Measurements from ENCODE around the gene FOXO4. TPM values are rescaled to one million over a fixed set of nuclear protein-coding genes. Genes with fewer than 3 reads are reported as not detected.

Gene FOXO4
- total and polyA plus RNA-seq, 2 donors from 2014 or later: 13.1 to 18.6 TPM

DNA sequence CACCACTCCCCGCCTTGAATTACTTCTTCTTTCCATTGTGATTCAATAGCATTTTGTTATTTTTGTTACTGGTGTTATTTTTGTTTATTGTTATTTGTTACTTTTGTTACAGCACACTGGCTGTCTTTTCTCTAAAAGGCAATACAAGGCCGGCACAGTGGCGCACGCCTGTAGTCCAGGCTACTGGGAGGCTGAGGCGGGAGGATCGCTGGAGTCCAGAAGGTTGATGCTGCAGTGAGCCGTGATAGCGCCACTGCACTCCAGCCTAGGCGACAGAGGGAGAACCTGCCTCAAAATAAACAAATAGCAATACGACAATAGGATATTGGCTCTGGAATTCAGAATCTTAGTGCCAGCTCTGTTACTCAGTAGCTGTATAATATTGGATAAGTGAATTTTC is 21.7 kb downstream of the FOXO4 start:
- DNase-seq (no peak), FAIRE-seq (no peak)
- TF ChIP-seq, protein P1, sequence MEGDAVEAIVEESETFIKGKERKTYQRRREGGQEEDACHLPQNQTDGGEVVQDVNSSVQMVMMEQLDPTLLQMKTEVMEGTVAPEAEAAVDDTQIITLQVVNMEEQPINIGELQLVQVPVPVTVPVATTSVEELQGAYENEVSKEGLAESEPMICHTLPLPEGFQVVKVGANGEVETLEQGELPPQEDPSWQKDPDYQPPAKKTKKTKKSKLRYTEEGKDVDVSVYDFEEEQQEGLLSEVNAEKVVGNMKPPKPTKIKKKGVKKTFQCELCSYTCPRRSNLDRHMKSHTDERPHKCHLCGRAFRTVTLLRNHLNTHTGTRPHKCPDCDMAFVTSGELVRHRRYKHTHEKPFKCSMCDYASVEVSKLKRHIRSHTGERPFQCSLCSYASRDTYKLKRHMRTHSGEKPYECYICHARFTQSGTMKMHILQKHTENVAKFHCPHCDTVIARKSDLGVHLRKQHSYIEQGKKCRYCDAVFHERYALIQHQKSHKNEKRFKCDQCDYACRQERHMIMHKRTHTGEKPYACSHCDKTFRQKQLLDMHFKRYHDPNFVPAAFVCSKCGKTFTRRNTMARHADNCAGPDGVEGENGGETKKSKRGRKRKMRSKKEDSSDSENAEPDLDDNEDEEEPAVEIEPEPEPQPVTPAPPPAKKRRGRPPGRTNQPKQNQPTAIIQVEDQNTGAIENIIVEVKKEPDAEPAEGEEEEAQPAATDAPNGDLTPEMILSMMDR (IDR thresholded peaks at IDR 0.05; ENCODE audit: borderline replicate concordance, extremely low read depth, insufficient read depth): no peak
- H3K9me3 ChIP-seq (ENCODE audit: control insufficient read depth in 2 of 3, insufficient read depth in 1 of 3, low read length in 3 of 3): no peaks in the 10 kb centered on the region
- H3K27ac ChIP-seq (ENCODE audit: low read depth in 2 of 2, low read length in 2 of 2): no peak overlapping the region
- no peaks in the 10 kb centered on the region for H3K27me3 ChIP-seq (ENCODE audit: control insufficient read depth, insufficient read depth, low read length)
- peaks cover 0 to 8% (median 0%) of the 10 kb centered on the region in 3 donors for H3K4me1 ChIP-seq (ENCODE audit: control insufficient read depth in 2 of 3, insufficient read depth in 2 of 3, low read depth in 1 of 3, low read length in 3 of 3)
- H3K9ac ChIP-seq (ENCODE audit: low read length in 3 of 3): no peak overlapping the region
- peak overlapping the region in 1 of 3 donors; percentile 71 for H3K4me3 ChIP-seq (ENCODE audit: low read length in 3 of 3)
- peaks cover 0 to 11% (median 4%) of the 10 kb centered on the region in 3 donors for H3K36me3 ChIP-seq (ENCODE audit: control insufficient read depth in 2 of 3, insufficient read depth in 3 of 3, low read length in 3 of 3)
- intact Hi-C loops (cut with DNase I): no loop called here

DNA sequence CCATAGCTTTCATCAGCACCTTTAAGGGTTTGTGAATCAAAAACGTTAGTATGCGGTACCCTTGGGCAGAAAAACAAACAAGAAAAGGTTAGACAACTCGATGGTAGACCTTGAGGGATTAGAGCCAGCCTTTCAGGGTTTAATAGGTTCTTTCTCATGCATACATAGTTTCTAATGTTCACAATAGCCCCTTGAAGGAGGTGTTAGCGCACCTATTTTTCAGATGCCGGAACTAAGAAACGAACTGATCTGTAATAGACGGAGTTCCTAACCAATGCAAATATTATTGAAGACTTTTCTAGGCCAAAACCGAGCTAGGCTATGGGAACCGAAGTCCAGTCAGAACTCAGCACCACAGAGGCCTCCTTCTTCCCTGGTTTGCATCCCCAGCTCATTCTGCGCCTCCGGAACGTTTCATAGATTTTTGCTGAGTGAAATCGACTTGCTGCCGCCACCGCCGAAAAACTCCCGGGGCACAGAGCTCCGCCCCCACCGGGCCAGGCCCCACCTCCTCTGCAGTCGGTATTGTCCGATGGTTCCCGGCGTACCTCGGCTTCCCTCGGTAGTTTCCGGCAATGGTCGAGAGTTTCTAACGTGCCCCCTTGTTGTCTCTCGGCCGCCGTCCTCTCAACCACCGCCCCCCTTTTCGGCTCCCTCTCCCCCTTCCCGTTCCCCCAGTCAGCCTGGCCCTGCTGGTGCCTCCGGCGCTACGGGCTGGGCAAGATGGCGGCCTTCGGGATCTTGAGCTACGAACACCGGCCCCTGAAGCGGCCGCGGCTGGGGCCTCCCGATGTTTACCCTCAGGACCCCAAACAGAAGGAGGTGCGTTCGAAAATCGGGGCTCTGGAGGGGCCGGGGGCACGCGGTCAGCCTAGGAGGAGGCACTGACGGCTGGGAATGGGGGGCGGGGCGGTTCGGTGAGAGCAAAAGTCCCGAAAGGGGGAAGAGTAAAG is 22.7 kb downstream of the FOXO4 start, which contains the start of gene MED12:
Gene MED12 (plus strand): TSS at position 565 of the 953 bp plus-strand sequence. CDS start 159 bp downstream, at position 724.
- peaks cover 0 to 8% (median 0%) of the 10 kb centered on the region in 3 donors for H3K4me1 ChIP-seq (ENCODE audit: control insufficient read depth in 2 of 3, insufficient read depth in 2 of 3, low read depth in 1 of 3, low read length in 3 of 3)
- peak within 1 kb of the TSS; percentile 57 to 75 for H3K27ac ChIP-seq (ENCODE audit: low read depth in 2 of 2, low read length in 2 of 2)
- TF ChIP-seq, protein P1 (IDR thresholded peaks at IDR 0.05; ENCODE audit: borderline replicate concordance, extremely low read depth, insufficient read depth): no peak
- H3K36me3 ChIP-seq (ENCODE audit: control insufficient read depth in 2 of 3, insufficient read depth in 3 of 3, low read length in 3 of 3): peaks cover 0 to 17% (median 13%) of the 10 kb centered on the region in 3 donors
- no peaks in the 10 kb centered on the region for H3K27me3 ChIP-seq (ENCODE audit: control insufficient read depth, insufficient read depth, low read length)
- H3K9ac ChIP-seq (ENCODE audit: low read length in 3 of 3): peak within 1 kb of the TSS; percentile 55 to 79 (median 75)
- peak within 1 kb of the TSS; percentile 71 to 84 (median 82) for H3K4me3 ChIP-seq (ENCODE audit: low read length in 3 of 3)
- peak; percentile 90 to 96 (median 92) for DNase-seq
- no peaks in the 10 kb centered on the region for H3K9me3 ChIP-seq (ENCODE audit: control insufficient read depth in 2 of 3, insufficient read depth in 1 of 3, low read length in 3 of 3)
- intact Hi-C loops (cut with DNase I): no loop called here
- no peak for FAIRE-seq

DNA sequence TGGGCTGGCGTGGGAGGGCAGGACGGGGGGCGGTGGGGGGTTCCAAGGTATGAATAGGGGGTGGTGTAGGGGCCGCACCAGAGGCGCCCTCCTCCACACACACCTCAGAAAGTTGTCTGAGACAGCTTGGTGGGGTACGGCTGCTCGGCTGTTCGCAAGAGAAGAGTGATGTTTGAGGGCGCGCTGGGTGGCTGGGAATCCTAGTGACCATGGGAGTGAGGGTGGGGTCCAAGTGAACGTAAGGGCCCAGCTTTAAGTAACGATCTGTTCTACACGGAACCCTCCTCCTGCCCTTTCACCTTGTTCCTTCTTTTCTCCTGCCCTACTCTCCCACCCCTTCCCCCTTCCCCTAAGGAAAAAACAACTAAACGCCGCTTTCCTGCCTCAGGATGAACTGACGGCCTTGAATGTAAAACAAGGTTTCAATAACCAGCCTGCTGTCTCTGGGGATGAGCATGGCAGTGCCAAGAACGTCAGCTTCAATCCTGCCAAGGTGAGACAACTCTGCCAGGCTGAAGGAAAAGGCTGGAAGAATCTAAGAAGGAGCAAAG is 23.4 kb downstream of the FOXO4 start:
- TF ChIP-seq, protein P1 (IDR thresholded peaks at IDR 0.05; ENCODE audit: borderline replicate concordance, extremely low read depth, insufficient read depth): no peak
- Histone ChIP-seq H3K9me3 (ENCODE audit: control insufficient read depth in 2 of 3, insufficient read depth in 1 of 3, low read length in 3 of 3) (no peaks in the 10 kb centered on the region), H3K36me3 (ENCODE audit: control insufficient read depth in 2 of 3, insufficient read depth in 3 of 3, low read length in 3 of 3) (peaks cover 0 to 18% (median 18%) of the 10 kb centered on the region in 3 donors), H3K27ac (ENCODE audit: low read depth in 2 of 2, low read length in 2 of 2) (peak overlapping the region; percentile 57 to 75), H3K4me3 (ENCODE audit: low read length in 3 of 3) (peak overlapping the region; percentile 71 to 82 (median 74)), H3K9ac (ENCODE audit: low read length in 3 of 3) (peak overlapping the region; percentile 55 to 75 (median 55)), H3K27me3 (ENCODE audit: control insufficient read depth, insufficient read depth, low read length) (no peaks in the 10 kb centered on the region), H3K4me1 (ENCODE audit: control insufficient read depth in 2 of 3, insufficient read depth in 2 of 3, low read depth in 1 of 3, low read length in 3 of 3) (peaks cover 0 to 8% (median 0%) of the 10 kb centered on the region in 3 donors)
- intact Hi-C loops (cut with DNase I): no loop called here
- peak in 2 of 5 donors; percentile 17 to 21 for DNase-seq
- FAIRE-seq: no peak

Measured in kidney (tissue), 14 donors.